ENCODE data around the gene HOXD12.

Gene HOXD12

GRCh38 chr2:176147800-176148496 is 48.4 kb downstream of the HOXD12 start:
- DNase-seq (ENCODE audit: low read depth, low spot score), result no peak

GRCh38 chr2:176148751-176149421 is 49.3 kb downstream of the HOXD12 start:
- no peak for DNase-seq (ENCODE audit: low read depth, low spot score)

- DNase-seq (ENCODE audit: low read depth, low spot score), result no peak
Measured at GRCh38 chr2:176149481-176149938, 49.9 kb downstream of the HOXD12 start.

GRCh38 chr2:176149939-176150583 is 50.5 kb downstream of the HOXD12 start:
- DNase-seq (ENCODE audit: low read depth, low spot score), result no peak

- no peak for DNase-seq (ENCODE audit: low read depth, low spot score)
Measured at GRCh38 chr2:176150584-176151441, 51.2 kb downstream of the HOXD12 start.

GRCh38 chr2:176151442-176152287 is 52.1 kb downstream of the HOXD12 start, which contains the start of gene HOXD4:
Gene HOXD4 (plus strand): TSS chr2:176151550. CDS start chr2:176151634, 84 bp downstream.
- DNase-seq (ENCODE audit: low read depth, low spot score), result no peak

Data from astrocyte of the hippocampus (primary cell).